HG02870 (cell line): ENCODE results near the gene SLC16A8.

Experiments
- ATAC-seq: cut with Tn5 transposase; IDR thresholded peaks from one replicate; pipeline ENCODE4 v1.9.1; 2021; ENCODE audit warnings: mild to moderate bottlenecking, moderate library complexity; ENCODE audit not compliant: unreplicated experiment

Gene SLC16A8

DNA sequence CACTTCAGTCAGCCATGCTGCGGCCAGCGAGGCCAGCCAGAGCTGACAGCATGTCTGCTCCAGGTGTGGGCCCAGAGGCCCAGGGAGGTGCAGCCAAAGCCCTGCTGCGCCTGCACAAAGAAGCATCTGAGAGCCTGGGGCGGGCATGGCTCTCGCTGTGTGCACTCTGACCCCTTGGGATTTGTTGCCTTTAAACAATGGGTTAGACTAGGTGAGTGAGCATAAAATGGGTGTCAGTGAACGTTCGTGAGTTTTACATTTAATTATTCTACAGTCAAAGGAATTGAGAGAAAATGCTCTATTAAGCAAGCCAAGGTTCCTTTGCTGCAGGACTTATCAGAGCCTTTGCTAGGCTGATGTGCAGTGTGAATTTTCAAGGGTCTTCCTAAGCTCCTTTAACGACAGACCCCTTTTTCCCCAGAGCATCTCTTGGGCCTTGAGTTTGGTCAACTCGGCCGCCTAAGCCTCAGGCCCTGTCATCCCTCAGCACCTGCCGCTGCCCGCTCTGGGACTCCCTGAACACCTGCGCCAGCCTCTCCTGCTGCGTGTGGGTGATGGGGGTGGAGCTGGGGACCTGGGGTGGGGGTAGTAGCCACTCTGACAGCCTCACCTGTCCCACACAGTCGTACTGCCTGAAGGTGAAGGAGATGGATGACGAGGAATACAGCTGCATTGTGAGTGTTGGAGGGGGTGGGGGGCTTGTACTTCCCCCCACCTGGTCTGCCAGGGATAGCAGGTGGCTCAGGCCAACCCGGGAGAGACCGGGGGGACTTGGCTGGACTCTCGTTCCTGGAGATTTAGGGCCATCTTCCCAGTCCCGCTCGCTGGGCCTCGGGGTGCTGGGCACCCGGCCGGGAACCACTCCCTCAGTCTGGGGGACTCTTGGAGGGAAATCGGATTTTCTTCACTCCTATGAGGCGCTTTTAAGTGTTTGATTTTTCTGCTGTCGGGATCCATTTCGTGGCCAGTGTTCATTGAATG lies 10.5 kb downstream of the SLC16A8 start:
- no peak for ATAC-seq

DNA sequence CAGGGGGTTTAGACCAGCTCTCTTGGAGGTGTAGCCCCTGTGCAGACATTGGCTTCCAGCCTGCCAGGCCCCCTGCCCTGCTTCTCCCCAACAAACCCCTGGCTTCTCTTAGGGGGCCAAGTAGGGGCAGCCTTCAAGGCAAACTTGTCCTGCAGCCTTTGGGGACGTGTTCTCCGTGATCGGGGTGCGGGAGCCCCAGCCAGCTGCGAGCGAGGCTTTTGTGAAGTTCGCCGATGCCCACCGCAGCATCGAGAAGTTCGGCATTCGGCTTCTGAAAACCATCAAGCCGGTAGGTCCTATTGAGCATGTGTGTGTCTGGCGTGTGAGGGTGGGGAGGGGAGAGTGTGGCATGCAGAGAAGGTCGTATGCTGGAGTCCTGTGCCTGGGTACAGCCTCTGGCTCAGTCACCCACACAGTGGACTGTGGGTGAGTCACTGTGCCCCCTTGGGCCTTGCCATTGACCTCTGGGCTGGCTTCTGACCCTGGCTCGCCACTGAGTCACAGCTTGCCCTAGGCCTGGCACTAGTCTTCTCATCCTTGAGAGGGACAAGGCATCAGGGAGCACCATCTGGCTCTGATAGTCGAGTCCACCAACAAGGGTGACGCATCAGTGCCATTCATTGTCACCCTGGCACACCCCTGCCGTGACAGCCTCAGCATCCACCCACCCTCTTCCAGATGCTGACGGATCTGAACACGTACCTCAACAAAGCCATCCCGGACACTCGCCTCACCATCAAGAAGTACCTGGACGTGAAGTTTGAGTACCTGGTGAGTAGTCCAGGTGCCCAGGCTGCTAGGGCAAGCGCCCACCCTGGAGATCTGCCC lies 11.4 kb downstream of the SLC16A8 start:
- no peak for ATAC-seq

DNA sequence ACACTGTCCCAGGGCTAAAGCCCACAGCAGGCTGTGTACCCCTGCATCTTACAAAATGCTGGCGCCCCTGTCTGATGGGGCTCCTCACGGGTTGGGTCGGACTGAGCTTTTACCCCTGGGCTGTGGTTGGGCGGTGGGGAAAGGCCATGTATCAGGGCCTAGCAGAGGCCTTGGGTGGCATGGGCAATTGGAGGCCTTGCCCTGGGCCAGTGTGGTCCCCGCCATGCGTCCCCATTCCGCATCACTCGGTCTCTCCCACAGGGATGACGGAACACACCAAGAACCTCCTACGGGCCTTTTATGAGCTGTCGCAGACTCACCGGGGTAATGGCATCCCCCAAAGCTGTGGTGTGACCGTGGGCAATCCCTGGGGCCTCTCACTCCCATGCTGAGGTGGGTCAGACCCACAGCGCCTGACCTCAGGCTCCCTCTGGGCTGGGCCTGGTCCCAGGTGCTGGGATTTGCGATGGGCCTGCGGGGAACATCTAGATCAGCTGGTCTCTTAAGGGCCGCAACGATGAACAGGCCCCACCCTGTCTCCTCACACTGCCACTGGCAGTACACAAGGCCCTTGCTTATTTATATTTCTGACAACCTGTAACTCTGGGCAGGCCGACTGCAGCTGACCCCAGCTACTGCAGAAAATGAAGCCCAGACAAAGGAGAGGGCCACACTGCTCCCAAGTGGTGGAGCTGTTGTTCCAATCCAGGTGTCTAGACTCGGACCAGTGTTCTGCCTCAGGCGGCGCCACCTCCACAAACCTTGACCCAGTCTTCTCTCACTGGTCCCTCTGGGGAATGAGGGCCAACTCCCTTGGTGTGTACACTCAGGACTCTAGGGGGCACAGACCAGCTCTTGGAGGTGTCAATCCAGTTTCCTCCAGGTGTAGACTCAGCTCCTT lies 12.3 kb downstream of the SLC16A8 start:
- no peak for ATAC-seq

DNA sequence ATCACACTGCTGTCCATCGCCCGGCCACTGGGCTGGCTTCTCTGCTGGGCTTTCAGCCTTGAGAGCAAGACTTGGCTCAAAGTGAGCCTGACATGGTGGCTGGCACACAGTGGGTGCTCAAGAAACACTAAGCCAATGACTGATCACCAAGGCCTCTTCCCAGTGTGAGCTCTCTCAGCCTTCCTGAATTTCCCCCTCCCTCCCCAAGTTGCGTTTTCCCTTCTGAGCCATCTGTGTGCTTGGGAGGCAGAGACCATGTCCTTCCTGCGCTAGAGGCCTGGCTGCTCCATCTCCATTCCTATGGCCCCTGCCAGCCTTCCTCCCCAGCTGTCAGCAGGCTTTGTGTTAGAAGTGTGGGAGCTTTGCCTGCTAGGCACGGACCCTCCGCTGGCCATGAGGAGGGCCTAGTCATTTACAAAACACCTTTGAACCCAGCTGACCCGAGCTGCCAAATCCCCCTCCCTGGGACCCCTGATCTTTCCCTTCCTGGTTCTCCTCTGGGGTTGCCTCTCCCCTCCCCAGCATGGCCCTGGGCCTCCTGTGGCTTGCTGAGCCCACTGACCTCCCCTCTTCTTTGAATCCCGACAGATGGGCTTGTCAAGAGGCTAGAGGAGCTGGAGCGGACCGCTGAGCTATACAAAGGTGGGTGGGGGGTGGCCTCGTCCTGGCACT lies 13.6 kb downstream of the SLC16A8 start:
- ATAC-seq = no peak

DNA sequence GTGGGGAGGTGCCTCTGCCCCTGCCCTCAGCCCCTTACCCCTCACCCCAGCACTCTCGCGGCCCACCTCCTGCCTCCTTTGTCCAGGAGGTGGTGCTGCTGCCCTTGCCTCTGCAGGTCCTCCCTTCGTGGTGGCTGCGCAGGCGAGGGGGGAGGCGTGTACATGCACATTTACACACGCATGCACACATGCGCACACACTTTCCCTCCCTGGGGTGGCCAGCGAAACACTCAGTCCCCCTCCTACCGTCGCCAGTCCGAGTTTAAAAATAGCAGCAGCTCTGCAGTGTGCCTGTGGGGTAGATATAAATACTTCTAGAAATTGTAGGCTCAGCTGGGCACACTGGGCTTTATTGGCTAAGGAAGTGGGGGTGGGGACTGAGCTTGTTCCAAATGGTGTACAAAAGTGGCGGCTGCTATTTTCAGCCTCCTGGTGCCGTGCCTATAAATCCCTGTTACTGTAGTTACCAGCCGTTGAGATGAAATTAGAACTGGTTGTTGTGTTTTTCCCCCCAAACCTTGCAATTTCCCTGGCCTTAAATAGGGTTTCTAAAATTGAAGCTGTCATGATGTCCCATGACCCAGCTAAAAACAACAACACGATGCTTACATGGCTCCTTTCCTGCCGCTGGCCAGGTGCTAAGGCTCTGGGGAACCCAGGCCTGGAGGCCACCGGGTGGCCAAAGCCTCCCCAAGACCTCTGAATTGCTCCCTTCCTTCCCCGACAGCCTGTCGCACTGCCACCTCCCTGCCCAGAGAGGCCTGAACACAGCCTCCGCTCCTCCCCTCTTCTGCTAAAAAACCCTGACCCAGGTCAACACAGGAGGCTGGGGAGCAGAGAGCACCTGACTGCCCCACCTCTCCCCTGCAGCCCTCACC lies 14.4 kb downstream of the SLC16A8 start:
- ATAC-seq = no peak

DNA sequence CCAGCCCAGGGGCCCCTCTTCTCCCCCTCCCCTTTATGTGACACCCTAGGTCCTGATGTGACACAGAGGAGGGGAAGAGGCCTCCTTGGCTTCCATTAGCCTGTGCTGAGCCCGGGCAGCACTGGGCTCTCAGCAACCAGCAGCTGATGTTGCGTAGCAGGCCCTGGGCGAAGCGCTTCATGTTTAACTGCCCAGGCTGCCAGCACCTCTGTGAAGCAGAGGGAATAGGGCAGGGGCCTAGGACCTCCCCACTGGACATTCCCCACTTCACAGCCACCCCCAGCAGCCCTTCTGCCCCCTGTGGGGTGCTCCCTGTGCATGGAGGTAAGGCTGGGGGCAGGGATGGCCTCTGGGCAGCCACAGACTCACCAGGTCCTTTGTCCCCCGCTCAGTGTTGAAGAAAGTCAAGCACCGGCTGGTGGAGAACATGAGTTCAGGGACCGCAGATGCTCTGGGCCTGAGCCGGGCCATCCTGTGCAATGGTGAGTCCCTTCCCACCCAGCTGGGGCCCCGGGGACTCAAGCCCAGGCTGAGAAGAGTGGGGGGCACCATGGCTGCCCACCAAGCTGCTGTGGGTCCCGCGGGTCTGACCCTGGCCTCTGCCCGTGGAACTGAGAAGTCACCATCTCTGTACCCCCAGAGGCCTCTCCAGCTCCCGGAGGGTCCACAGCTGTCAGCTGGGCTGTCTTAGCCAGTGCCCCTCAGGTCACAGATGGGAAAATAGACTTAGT lies 15.2 kb downstream of the SLC16A8 start:
- no peak for ATAC-seq

DNA sequence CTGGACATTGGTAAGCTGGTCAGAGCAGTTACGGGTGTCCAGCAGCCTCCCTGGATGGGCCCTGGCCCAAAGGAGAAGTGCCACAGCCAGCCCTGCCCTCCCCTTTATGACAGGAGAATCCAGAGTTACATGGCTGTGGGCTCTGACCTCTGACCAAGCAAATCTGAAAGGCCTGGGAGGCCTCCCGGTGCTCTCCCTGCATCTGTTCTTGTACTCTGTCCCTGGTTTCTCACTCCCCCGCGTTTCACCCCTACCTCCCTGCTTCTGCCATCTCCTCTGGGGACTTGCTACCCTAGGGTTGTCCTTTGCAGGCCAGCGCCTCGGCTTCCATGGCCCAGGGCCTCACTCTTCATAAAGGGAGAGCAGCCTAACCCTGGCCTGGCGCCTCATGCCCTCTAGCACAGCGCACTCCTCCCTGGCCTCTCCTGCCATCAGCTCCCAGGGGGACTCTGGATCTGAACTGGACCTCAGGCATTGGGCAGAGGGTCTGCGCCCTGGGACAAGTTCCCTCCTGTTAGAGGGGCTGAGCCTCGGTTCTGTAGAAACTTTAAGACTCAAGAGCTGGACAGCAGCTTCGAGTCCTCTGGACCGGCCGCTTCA lies 16.1 kb downstream of the SLC16A8 start:
- ATAC-seq = no peak

DNA sequence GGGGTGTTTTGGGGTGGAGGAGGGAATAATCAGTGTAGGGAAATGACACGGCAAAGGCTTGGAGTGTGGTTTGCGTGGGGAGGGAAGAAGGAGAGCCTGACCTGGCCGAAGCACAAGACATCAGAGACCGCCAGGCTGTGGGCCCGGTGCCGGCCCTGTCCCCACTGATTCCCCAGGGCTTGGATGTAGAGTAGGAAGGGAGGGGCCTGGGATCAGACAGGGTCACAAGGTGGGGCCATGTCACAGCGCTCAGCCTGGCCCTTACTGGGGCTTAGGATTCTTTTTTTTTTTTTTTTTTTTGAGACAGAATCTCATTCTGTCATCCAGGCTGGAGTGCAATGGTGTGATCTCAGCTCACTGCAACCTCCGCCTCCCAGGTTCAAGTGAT lies 17.0 kb downstream of the SLC16A8 start:
- no peak for ATAC-seq

DNA sequence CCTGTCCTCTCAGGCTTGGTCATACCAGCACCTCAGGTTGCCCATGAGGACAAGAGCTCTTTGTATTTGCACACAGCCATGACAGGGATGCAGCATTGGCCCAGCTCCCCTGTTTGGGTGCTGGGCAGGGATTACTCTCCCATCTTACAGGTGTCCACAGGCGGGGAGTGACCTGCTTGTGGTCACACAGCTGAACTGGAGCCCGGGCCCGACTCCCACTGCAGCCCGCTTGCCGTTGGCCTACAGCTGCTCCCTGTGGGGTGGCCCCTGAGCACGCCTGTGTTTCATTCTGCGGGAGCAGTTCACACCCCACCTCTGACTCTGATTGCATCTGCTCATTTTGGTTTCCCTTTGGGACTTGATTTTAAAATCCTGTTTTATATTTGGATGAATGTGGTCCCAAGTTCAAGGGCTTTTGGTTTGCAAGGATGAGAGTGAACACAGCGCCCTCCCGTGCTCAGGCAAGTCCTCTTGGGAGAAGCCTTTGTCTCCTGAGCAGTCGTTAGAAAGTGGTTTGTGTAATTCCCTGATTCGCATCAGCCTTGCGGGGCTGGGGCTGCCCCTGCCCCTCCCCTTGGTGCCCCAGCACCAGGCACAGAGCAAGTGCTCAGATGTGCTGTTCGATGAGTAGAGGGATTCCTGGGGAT lies 17.5 kb downstream of the SLC16A8 start:
- ATAC-seq = no peak

DNA sequence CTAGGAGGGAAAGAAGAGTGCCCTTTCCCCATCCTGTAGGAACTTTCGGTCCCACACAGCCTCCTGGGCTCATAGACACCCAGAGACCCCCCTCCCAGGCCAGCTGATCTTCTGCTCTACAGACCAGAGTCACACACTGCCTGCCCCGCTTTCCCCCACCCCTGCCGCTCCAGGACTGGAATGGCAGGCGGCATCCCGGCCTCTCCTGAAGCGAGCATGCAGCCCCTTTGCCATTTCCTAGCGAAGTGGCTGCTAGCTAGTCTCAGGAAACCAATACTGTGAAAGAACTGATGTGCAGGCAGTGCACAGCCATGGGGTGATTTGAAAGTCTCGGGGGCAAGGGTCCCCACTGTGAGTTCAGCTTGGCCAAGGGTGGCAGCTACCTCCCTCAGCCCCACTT lies 18.4 kb downstream of the SLC16A8 start:
- ATAC-seq = no peak

DNA sequence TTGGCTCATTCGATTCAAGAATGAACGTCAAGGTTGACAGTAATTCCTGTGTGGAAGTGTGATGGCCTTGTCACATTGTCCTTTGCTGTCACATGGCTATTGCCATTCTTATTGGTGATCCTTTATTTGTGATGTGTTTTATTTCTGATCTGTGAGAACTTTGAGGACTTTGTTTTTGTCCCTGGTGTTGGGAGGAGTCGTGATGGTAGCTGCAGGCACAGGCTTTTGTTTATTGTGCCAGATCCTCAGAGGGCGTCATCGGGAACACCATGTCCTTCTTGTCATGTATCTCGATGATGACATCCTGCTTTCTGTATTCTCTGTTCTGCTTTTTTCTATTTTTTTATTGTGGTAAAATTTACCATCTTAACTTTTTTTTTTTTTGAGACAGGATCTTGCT lies 21.2 kb downstream of the SLC16A8 start:
- ATAC-seq = no peak

DNA sequence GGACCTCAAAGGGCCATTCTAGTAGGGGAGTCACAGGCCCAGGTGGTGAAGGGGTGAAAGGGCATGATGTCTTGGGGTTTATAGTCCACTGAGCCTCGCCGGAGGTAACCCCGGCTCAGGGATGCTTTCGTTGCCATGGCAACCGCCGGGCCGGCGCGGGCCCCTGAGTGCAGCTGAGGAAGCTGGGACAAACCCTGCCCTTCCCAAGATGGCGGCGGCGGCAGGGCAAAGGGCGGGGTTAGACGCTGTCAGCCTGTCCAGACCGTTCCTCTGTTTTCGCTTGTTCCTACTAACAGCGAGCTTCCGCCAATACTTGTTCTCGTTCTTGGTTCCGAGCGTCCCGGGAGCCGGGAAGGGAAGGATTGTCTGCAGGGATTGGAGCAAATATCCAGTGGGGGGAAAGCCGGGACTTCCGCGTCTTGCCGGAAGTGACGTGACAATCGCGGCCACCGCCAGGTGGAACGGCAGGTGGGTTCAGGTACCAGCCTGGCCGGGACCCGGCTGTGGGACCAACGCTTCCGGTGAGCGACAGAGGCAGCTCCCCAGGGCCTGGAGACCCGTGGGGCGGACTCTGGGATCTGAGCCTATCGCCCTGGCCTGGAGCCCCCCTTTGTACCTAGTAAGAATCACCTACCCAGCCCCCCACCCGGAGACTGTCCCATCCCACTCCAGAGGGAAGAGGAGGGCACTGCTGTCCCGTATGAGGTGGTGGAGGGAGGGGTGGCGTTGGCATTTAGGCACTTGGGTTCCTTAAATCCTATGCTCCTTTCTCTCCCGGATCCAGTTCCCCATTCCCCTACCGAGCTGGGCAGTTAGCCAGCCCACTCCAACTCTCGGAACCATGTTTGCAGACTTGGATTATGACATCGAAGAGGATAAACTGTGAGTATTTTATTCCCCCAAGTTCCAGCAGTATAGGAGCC lies 26.8 kb downstream of the SLC16A8 start, which contains the start of gene PICK1:
TSS of gene PICK1 (plus strand) at position 436 of the 923 bp plus-strand sequence. CDS start at position 842, 406 bp downstream.
- ATAC-seq = no peak

DNA sequence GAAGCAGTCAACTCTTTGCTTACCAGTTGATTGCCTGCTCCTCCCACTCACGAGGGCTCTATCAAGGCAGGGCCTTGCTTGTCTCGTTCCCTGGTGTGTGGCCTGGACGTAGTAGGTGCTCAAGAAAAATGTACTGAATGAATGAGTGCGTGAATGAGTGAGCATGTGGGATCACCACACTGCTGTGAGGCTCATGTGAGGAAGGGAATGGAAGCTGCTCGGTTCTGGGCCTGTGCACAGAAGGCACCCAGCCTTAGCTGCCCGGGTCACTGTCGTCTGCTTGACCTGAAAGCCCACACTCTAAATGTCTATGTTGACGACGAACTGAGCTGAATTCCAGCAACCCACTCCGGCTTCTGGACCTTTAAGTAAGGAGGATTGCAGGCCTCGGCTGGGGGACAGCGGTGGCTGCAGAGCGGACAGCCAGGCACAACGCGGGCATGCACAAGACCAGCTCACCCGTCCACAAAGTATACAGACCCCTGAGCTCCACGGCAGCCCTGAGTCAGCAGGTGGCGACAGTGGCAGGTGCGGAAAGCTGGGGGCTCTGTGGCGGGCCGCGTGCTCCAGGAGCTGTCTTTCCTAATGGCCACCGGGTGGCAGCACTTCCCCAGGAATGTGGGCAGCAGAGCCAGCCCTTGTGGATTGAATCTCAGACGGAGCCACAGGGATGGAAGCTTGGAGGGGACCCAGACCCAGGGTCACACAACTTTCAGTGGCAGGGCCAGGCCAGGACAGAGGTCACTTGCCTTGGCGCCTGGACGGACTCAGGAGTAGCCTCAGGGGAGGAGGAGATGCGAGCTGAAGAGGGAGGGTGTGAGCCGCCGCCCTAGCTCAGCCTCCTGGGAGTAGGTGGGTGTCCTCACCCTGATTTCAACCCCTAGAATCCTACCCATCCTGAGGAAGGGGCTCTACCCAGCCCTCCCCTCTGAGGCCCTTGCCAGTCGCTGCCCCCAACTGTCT lies 31.8 kb downstream of the SLC16A8 start:
- ATAC-seq = no peak

DNA sequence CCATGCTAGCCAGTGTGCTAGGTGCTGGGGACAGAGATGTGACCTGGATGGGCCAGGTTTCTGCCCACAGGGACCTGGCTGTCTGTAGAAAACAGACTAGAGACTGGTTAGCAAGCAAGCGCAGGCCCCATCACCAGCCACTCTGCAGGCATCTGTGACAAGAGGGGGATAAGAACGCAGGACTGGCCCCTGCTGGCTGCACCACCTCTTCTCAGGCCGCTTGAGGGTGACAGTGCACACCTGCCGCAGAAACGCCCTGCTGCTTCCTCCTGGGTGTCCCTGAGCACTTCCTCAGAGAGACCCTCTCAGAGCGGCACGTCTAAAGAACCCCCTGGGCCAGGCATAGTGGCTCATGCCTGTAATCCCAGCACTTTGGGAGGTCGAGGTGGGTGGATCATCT lies 32.7 kb downstream of the SLC16A8 start:
- ATAC-seq = no peak

DNA sequence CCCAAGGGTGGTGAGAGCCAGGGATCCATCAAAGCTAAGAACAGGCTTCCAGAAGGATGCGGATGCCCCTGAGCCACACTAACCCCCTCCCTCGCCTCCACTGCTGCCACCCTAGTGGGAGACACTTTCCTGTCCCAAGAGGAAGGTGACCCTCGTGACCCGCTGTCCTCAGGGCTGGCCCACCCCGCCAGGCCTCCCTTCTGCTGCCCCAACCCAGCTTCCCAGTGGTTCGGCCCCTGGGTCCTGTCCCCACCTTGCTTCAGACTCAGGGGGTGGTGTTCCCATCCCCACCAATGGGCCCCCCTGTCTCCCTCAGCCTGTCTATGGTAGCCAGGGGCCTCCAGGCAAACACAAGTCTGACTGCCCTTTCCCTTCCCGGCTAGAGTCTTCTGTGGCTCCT lies 33.3 kb downstream of the SLC16A8 start:
- ATAC-seq = no peak
